HCT116 (cell line): ENCODE data around the gene BMAL1. TPM values are rescaled to one million over a fixed set of nuclear protein-coding genes. Genes with fewer than 3 reads are reported as not detected.

ENCODE experiments used
- ATAC-seq: fragments of 200-7000 bp; cut with Tn5 transposase; 2 replicates; pipeline ENCODE4 v1.9.1; 2020; ENCODE audit warnings: mild to moderate bottlenecking, moderate library complexity
- BruUV-seq: library from RNA; stranded (reverse); fragments of 400-500 nt; replicated peaks from 2 replicates; lab custom pipeline; 2021; lab: Mats Ljungman, UMichigan
- CTCF ChIA-PET: fragments of 300-600 bp; sonication (Branson Sonifier 250); formaldehyde crosslinking; loops from one replicate; lab custom pipeline; 2021; ENCODE audit warnings: antibody characterized with exemption; lab: Charles Lee
- POLR2A ChIA-PET: fragments of 300-600, 350-600 bp; sonication (Branson Sonifier 250); formaldehyde crosslinking; loops from one replicate; lab custom pipeline; 2021; ENCODE audit warnings: antibody characterized with exemption; lab: Charles Lee
- RAD21 ChIA-PET, 2 experiments: fragments of 300-600 bp; sonication (Branson Sonifier 250); formaldehyde crosslinking; loops; one replicate each; lab custom pipeline; 2023; ENCODE audit warnings: low total read pairs in 2 of 2; ENCODE audit not compliant: uncharacterized antibody in 2 of 2, unreplicated experiment in 2 of 2, low non-redundant PET in 1 of 2; lab: Charles Lee
- DNase-seq: peaks from one replicate; pipeline ENCODE4 v3.0.0-alpha.2; 2010; ENCODE audit warnings: low read depth, low spot score
- H2AFZ ChIP-seq: fragments of 200-600 bp; shearing (Covaris generic), sonication (generic); 2 replicates; pipeline ENCODE4 v1.6.1; 2017; ENCODE audit warnings: low read depth, mixed run types, mixed read lengths, antibody characterized with exemption, low read length; ENCODE audit not compliant: poor library complexity, severe bottlenecking
- H3K27ac ChIP-seq: 2 replicates; pipeline ENCODE4 v1.5.1; 2012; ENCODE audit warnings: low read depth, low read length
- H3K27me3 ChIP-seq: fragments of 200-600 bp; sonication (generic); 2 replicates; pipeline ENCODE4 v1.6.1; 2016; ENCODE audit warnings: mixed run types, low read length, mixed read lengths; ENCODE audit not compliant: insufficient read depth
- H3K36me3 ChIP-seq, 2 experiments: fragments of 200-500 bp in 1 of 2; fragments of 200-600 bp in 1 of 2; sonication (Bioruptor generic) in 1 of 2; sonication (generic) in 1 of 2; 2 replicates each; pipeline versions ENCODE4 v1.5.1 to v1.6.1; 2014 to 2016; ENCODE audit warnings: low read length in 2 of 2, inconsistent platforms in 1 of 2, mixed read lengths in 1 of 2, mixed run types in 1 of 2; ENCODE audit not compliant: insufficient read depth in 2 of 2, control insufficient read depth in 1 of 2
- H3K4me1 ChIP-seq, 2 experiments: fragments of 200-600 bp in 1 of 2; sonication (generic) in 1 of 2; 2 replicates each; pipeline versions ENCODE4 v1.5.1 to v1.6.1; 2012 to 2017; ENCODE audit warnings: low read length in 2 of 2, inconsistent platforms in 1 of 2, mild to moderate bottlenecking in 1 of 2, mixed read lengths in 1 of 2, mixed run types in 1 of 2, moderate library complexity in 1 of 2; ENCODE audit not compliant: insufficient read depth in 2 of 2, control insufficient read depth in 1 of 2
- H3K4me2 ChIP-seq: fragments of 200-600 bp; sonication (generic); 2 replicates; pipeline ENCODE4 v1.6.1; 2017; ENCODE audit warnings: mixed run types, low read length, mixed read lengths
- H3K4me3 ChIP-seq, 2 experiments: fragments of 200-600 bp in 1 of 2; sonication (generic) in 1 of 2; replicated peaks in 1 of 2; 2 replicates each; pipeline ENCODE4 v1.5.1; 2011 to 2016; ENCODE audit warnings: low read length in 2 of 2, control low read depth in 1 of 2, low read depth in 1 of 2, mild to moderate bottlenecking in 1 of 2, mixed read lengths in 1 of 2, mixed run types in 1 of 2
- H3K79me2 ChIP-seq: fragments of 200-600 bp; sonication (generic); 2 replicates; pipeline ENCODE4 v1.6.1; 2017; ENCODE audit warnings: mild to moderate bottlenecking, mixed run types, low read length, moderate library complexity, mixed read lengths; ENCODE audit not compliant: insufficient read depth
- H3K9ac ChIP-seq: fragments of 200-600 bp; sonication (generic); 2 replicates; pipeline ENCODE4 v1.6.1; 2016; ENCODE audit warnings: low read length, mixed read lengths
- H3K9me2 ChIP-seq: fragments of 200-600 bp; sonication (generic), shearing (Covaris generic); 2 replicates; pipeline ENCODE4 v1.6.1; 2017; ENCODE audit warnings: mixed run types, mild to moderate bottlenecking, moderate library complexity; ENCODE audit not compliant: insufficient read depth
- H3K9me3 ChIP-seq, 2 experiments: fragments of 200-500 bp in 1 of 2; fragments of 200-600 bp in 1 of 2; sonication (Bioruptor generic) in 1 of 2; sonication (generic) in 1 of 2; 2 replicates each; pipeline ENCODE4 v1.6.1; 2014 to 2017; ENCODE audit warnings: low read length in 2 of 2, mixed read lengths in 2 of 2, inconsistent platforms in 1 of 2, low read depth in 1 of 2, mild to moderate bottlenecking in 1 of 2, mixed run types in 1 of 2, moderate library complexity in 1 of 2; ENCODE audit not compliant: control insufficient read depth in 1 of 2, insufficient read depth in 1 of 2
- H4K20me1 ChIP-seq: fragments of 200-600 bp; sonication (generic), shearing (Covaris generic); 2 replicates; pipeline ENCODE4 v1.6.1; 2017; ENCODE audit warnings: mixed run types, mild to moderate bottlenecking, moderate library complexity; ENCODE audit not compliant: insufficient read depth
- ATF3 ChIP-seq: IDR thresholded peaks from 2 replicates; pipeline ENCODE4 v1.6.1; 2012
- CBX3 ChIP-seq: IDR thresholded peaks from 2 replicates; pipeline ENCODE4 v1.6.1; 2012; ENCODE audit warnings: low read depth
- CEBPB ChIP-seq: IDR thresholded peaks from 2 replicates; pipeline ENCODE4 v1.6.1; 2012; ENCODE audit warnings: low read depth
- CTCF ChIP-seq, 3 experiments: fragments of 200-600 bp in 1 of 3; sonication (generic) in 1 of 3; IDR thresholded peaks in 2 of 3; conservative IDR thresholded peaks in 1 of 3; 2 replicates each; pipeline ENCODE4 v1.5.1; 2012 to 2017; ENCODE audit warnings: low read depth in 2 of 3, low read length in 2 of 3, antibody characterized with exemption in 1 of 3, borderline replicate concordance in 1 of 3, control low read depth in 1 of 3, mild to moderate bottlenecking in 1 of 3, mixed read lengths in 1 of 3, mixed run types in 1 of 3, moderate library complexity in 1 of 3; ENCODE audit not compliant: insufficient read depth in 1 of 3
- EGR1 ChIP-seq: IDR thresholded peaks from 2 replicates; pipeline ENCODE4 v1.6.1; 2012; ENCODE audit warnings: low read depth
- EZH2phosphoT487 ChIP-seq: fragments of 200-600 bp; IDR thresholded peaks from 2 replicates; pipeline ENCODE4 v1.6.1; 2018; ENCODE audit warnings: antibody characterized with exemption, borderline replicate concordance
- REST ChIP-seq: IDR thresholded peaks from 2 replicates; pipeline ENCODE4 v1.6.1; 2012; ENCODE audit warnings: low read depth
- YY1 ChIP-seq: IDR thresholded peaks from 2 replicates; pipeline ENCODE4 v1.6.1; 2011; ENCODE audit warnings: low read length, low read depth, moderate library complexity, mild to moderate bottlenecking; ENCODE audit not compliant: insufficient replicate concordance; ENCODE audit errors: extremely low read depth
- ZBTB33 ChIP-seq: IDR thresholded peaks from 2 replicates; pipeline ENCODE4 v1.6.1; 2011; ENCODE audit warnings: mild to moderate bottlenecking, low read length, moderate library complexity; ENCODE audit not compliant: insufficient replicate concordance; ENCODE audit errors: extremely low read depth
- intact Hi-C: fragments of 100-400 bp; cut with micrococcal nuclease; formaldehyde crosslinking; loops from 2 replicates; pipeline ENCODE4 v1.10.0; 2022
- total RNA-seq: library from RNA; stranded (reverse); gene quantifications from one replicate; pipeline ENCODE4 v1.2.1, GENCODE V29; 2021; ENCODE audit not compliant: unreplicated experiment

Gene BMAL1
- total RNA-seq, 1 experiment from 2014 or later: 17.6 TPM

GRCh38 chr11:13297917-13298356, 20.3 kb downstream of the BMAL1 start:
- ChIA-PET POLR2A (no interaction called here), RAD21 (no interaction called here), CTCF (no interaction called here)
- TF ChIP-seq CBX3 (no peak), YY1 (no peak), CEBPB (no peak), CTCF (IDR thresholded peaks at IDR 0.05 in 2 of 3, conservative IDR thresholded peaks at IDR 0.05 in 1 of 3; ENCODE audit: borderline replicate concordance in 1 of 3, insufficient read depth in 1 of 3, low read depth in 2 of 3, low read length in 2 of 3) (no peak), ATF3 (no peak), EZH2phosphoT487 (no peak), EGR1 (no peak), REST (no peak), ZBTB33 (no peak)
- Histone ChIP-seq H3K4me2 (no peak overlapping the region), H3K79me2 (0 out of 2 replicates have a peak, but pooled peaks cover 2% of the 10 kb centered on the region), H3K9me2 (no peaks in the 10 kb centered on the region), H3K4me3 (no peak overlapping the region), H2AFZ (no peak overlapping the region), H3K27me3 (no peaks in the 10 kb centered on the region), H3K4me1 (no peaks in the 10 kb centered on the region), H4K20me1 (no peaks in the 10 kb centered on the region), H3K9ac (no peak overlapping the region), H3K27ac (no peak overlapping the region), H3K36me3 (no peaks in the 10 kb centered on the region), H3K9me3 (no peaks in the 10 kb centered on the region)
- intact Hi-C loops: no loop called here
- DNase-seq: no peak
- no TSS peak for BruUV-seq
- ATAC-seq: no peak
